ENCODE data around the gene PLIN4. TPM values are rescaled to one million over a fixed set of nuclear protein-coding genes. Genes with fewer than 3 reads are reported as not detected.

Gene PLIN4
- total RNA-seq, 1 donor from 2014 or later, result 4.1 TPM

- H3K9me3 ChIP-seq, result no peaks in the 10 kb centered on the region
- intact Hi-C loops (cut with DNase I), result no loop called here
- peaks cover 43% of the 10 kb centered on the region for H3K36me3 ChIP-seq
- DNase-seq (no peak), ATAC-seq (no peak)
- no peaks in the 10 kb centered on the region for H3K4me1 ChIP-seq
- H3K27ac ChIP-seq, result no peak overlapping the region
- no peaks in the 10 kb centered on the region for H3K27me3 ChIP-seq
- TF ChIP-seq CTCF (IDR thresholded peaks at IDR 0.05), result no peak
- no peak overlapping the region for H3K4me3 ChIP-seq
These were observed 16.6 kb downstream of the PLIN4 start for GRCh38 chr19:4501691-4502090.

GRCh38 chr19:4500841-4501591 lies 17.3 kb downstream of the PLIN4 start:
- H3K4me1 ChIP-seq, result no peaks in the 10 kb centered on the region
- no peaks in the 10 kb centered on the region for H3K9me3 ChIP-seq
- no peaks in the 10 kb centered on the region for H3K27me3 ChIP-seq
- ATAC-seq, result no peak
- H3K4me3 ChIP-seq, result no peak overlapping the region
- peaks cover 49% of the 10 kb centered on the region for H3K36me3 ChIP-seq
- intact Hi-C loops (cut with DNase I), result no loop called here
- TF ChIP-seq CTCF (IDR thresholded peaks at IDR 0.05), result no peak
- H3K27ac ChIP-seq, result no peak overlapping the region
- DNase-seq, result no peak

- intact Hi-C loops (cut with DNase I), result no loop called here
- no peak overlapping the region for H3K4me3 ChIP-seq
- H3K9me3 ChIP-seq, result no peaks in the 10 kb centered on the region
- no peaks in the 10 kb centered on the region for H3K4me1 ChIP-seq
- H3K27me3 ChIP-seq, result no peaks in the 10 kb centered on the region
- TF ChIP-seq CTCF (IDR thresholded peaks at IDR 0.05), result no peak
- H3K27ac ChIP-seq, result no peak overlapping the region
- ATAC-seq (no peak), DNase-seq (no peak)
- peaks cover 58% of the 10 kb centered on the region for H3K36me3 ChIP-seq
These were observed 18.4 kb downstream of the PLIN4 start for GRCh38 chr19:4499855-4500254.

GRCh38 chr19:4499318-4499717 lies 19.0 kb downstream of the PLIN4 start:
- Histone ChIP-seq H3K4me3 (no peak overlapping the region), H3K9me3 (no peaks in the 10 kb centered on the region), H3K27ac (no peak overlapping the region), H3K27me3 (no peaks in the 10 kb centered on the region), H3K36me3 (peaks cover 63% of the 10 kb centered on the region), H3K4me1 (no peaks in the 10 kb centered on the region)
- no peak for TF ChIP-seq CTCF (IDR thresholded peaks at IDR 0.05)
- ATAC-seq, result no peak
- no peak for DNase-seq
- intact Hi-C loops (cut with DNase I), result no loop called here

GRCh38 chr19:4498694-4499093 lies 19.6 kb downstream of the PLIN4 start:
- DNase-seq, result no peak
- H3K9me3 ChIP-seq, result no peaks in the 10 kb centered on the region
- H3K36me3 ChIP-seq, result peaks cover 70% of the 10 kb centered on the region
- ATAC-seq, result no peak
- H3K4me3 ChIP-seq, result no peak overlapping the region
- no peak overlapping the region for H3K27ac ChIP-seq
- no peaks in the 10 kb centered on the region for H3K4me1 ChIP-seq
- no peaks in the 10 kb centered on the region for H3K27me3 ChIP-seq
- TF ChIP-seq CTCF (IDR thresholded peaks at IDR 0.05), result no peak
- intact Hi-C loops (cut with DNase I), result no loop called here
